Effector CD4-positive, alpha-beta T cell (primary cell): Measurements from ENCODE around the gene LURAP1L.

Experiments used
- DNase-seq: peaks from one replicate; pipeline ENCODE4 v3.0.0-alpha.2; 2020

The LURAP1L gene

GRCh38 chr9:12777121-12778022 lies 2.6 kb downstream of the LURAP1L start:
- no peak for DNase-seq

GRCh38 chr9:12778389-12778788 lies 3.6 kb downstream of the LURAP1L start:
- DNase-seq = no peak

GRCh38 chr9:12781226-12781733 lies 6.5 kb downstream of the LURAP1L start:
- no peak for DNase-seq

GRCh38 chr9:12783767-12784460 lies 9.1 kb downstream of the LURAP1L start:
- DNase-seq = no peak

GRCh38 chr9:12784461-12785259 lies 9.8 kb downstream of the LURAP1L start:
- DNase-seq = no peak

GRCh38 chr9:12785260-12785770 lies 10.5 kb downstream of the LURAP1L start:
- DNase-seq = no peak

- no peak for DNase-seq
Measured at GRCh38 chr9:12785941-12786340, 11.1 kb downstream of the LURAP1L start.

GRCh38 chr9:12790001-12790400 lies 15.2 kb downstream of the LURAP1L start:
- DNase-seq = no peak

- no peak for DNase-seq
Measured at GRCh38 chr9:12790883-12791282, 16.1 kb downstream of the LURAP1L start.

GRCh38 chr9:12794101-12794799 lies 19.4 kb downstream of the LURAP1L start:
- no peak for DNase-seq

GRCh38 chr9:12796601-12797000 lies 21.8 kb downstream of the LURAP1L start:
- no peak for DNase-seq

- DNase-seq = no peak
Measured at GRCh38 chr9:12797037-12797436, 22.2 kb downstream of the LURAP1L start.

GRCh38 chr9:12798066-12798770 lies 23.4 kb downstream of the LURAP1L start:
- no peak for DNase-seq

GRCh38 chr9:12801187-12801586 lies 26.4 kb downstream of the LURAP1L start:
- no peak for DNase-seq

- DNase-seq = no peak
Measured at GRCh38 chr9:12801663-12802062, 26.8 kb downstream of the LURAP1L start.

GRCh38 chr9:12802093-12802492 lies 27.3 kb downstream of the LURAP1L start:
- no peak for DNase-seq

- DNase-seq = no peak
Measured at GRCh38 chr9:12808569-12808968, 33.7 kb downstream of the LURAP1L start.

GRCh38 chr9:12809720-12810119 lies 34.9 kb downstream of the LURAP1L start:
- DNase-seq = no peak

GRCh38 chr9:12811935-12812334 lies 37.1 kb downstream of the LURAP1L start:
- no peak for DNase-seq

- DNase-seq = no peak
Measured at GRCh38 chr9:12812710-12813109, 37.9 kb downstream of the LURAP1L start.

GRCh38 chr9:12813533-12813932 lies 38.7 kb downstream of the LURAP1L start:
- DNase-seq = no peak
